ENCODE data around the gene BHLHE23.

The BHLHE23 gene

DNA sequence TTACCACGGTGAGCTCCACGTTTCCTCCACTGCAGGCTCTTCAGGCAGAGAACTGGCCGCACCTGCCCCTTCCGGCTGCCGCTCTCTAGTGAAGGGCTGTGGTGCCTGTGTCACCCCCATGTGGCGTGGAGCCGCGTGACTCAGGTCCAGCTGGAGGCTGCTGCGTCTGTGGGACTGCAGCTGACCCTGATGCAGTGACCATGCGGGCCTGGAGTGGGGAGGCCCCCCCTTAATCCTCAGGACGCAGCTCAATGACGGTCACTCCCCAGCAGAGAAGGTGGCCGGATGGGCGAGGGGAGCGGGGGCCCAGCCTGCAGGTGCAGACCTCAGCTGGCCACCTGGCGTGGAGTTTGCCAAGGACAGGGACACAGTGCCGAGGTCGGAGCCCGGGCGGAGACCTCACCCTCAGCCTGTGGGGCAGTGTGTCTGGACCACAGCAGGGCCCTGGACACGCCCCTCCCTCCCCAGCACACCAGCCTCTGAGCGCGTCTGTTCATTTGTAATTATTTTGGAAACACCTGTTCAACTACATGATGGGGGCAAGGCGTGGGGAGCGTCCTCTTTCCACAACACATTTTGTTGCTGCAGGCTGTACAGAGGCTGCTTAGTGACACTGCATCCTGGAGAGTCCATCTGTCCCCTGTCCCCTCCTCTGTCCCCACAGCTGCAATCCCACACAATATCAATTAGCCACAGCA, 10.7 kb downstream of the BHLHE23 start:
- Histone ChIP-seq H3K27me3 (replicated peaks) (peaks cover 50% of the 10 kb centered on the region), H3K36me3 (replicated peaks) (no peaks in the 10 kb centered on the region), H3K27ac (no peak overlapping the region), H3K4me3 (ENCODE audit: low read depth, low read length) (no peak overlapping the region)
- in situ Hi-C loops (cut with HindIII; ENCODE audit: low pct_ligation_motif_present, low sequenced_read_pairs), result no loop called here
- TF ChIP-seq, protein P1, sequence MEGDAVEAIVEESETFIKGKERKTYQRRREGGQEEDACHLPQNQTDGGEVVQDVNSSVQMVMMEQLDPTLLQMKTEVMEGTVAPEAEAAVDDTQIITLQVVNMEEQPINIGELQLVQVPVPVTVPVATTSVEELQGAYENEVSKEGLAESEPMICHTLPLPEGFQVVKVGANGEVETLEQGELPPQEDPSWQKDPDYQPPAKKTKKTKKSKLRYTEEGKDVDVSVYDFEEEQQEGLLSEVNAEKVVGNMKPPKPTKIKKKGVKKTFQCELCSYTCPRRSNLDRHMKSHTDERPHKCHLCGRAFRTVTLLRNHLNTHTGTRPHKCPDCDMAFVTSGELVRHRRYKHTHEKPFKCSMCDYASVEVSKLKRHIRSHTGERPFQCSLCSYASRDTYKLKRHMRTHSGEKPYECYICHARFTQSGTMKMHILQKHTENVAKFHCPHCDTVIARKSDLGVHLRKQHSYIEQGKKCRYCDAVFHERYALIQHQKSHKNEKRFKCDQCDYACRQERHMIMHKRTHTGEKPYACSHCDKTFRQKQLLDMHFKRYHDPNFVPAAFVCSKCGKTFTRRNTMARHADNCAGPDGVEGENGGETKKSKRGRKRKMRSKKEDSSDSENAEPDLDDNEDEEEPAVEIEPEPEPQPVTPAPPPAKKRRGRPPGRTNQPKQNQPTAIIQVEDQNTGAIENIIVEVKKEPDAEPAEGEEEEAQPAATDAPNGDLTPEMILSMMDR (IDR thresholded peaks at IDR 0.05; ENCODE audit: low read depth, low read length, missing control alignments), result no peak
- DNase-seq, result no peak

DNA sequence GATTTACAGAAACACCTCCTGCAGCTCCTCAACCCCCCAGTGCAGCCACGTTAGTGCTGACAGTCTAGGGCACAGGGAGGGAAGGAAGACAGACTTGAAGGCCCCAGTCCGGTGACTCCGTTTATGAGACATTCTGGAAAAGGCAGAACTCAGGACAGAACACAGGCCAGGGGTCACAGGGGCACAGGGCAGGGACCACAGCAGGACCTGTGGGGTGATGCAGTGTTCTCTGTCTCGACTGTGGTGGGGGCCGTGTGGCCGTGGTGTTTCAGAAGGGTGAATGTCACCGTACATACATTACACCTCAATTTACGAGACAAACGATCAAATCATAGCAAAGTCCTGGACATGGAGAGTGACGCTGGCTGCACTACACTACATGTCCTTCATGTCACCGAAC, 11.3 kb downstream of the BHLHE23 start:
- Histone ChIP-seq H3K27me3 (replicated peaks) (peaks cover 46% of the 10 kb centered on the region), H3K27ac (no peak overlapping the region), H3K36me3 (replicated peaks) (no peaks in the 10 kb centered on the region), H3K4me3 (ENCODE audit: low read depth, low read length) (no peak overlapping the region)
- in situ Hi-C loops (cut with HindIII; ENCODE audit: low pct_ligation_motif_present, low sequenced_read_pairs), result no loop called here
- no peak for DNase-seq
- TF ChIP-seq, protein P1 (IDR thresholded peaks at IDR 0.05; ENCODE audit: low read depth, low read length, missing control alignments), result no peak

DNA sequence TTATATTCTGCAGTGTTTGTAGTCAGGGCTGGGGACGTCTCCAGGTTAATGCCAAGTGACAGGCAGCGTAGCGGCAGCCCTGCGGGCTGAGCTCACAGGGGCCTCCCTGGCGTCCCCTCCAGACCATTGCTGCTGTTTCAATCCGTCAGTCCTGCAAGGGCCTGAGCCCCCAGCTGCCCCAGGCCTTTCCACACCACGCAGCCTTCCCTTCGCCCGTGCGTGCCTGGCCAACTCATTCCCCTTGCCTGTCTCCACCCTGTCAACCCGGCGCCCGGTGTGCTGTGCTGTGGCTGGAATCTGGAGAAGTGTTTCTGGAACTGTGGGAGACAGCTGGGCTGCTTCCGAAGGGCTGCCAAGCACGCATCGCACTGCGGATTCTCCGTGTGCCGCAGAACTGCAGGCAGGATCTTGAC, 11.9 kb downstream of the BHLHE23 start:
- in situ Hi-C loops (cut with HindIII; ENCODE audit: low pct_ligation_motif_present, low sequenced_read_pairs), result no loop called here
- H3K36me3 ChIP-seq (replicated peaks), result no peaks in the 10 kb centered on the region
- TF ChIP-seq, protein P1 (IDR thresholded peaks at IDR 0.05; ENCODE audit: low read depth, low read length, missing control alignments), result no peak
- no peak overlapping the region for H3K27ac ChIP-seq
- H3K27me3 ChIP-seq (replicated peaks), result peaks cover 44% of the 10 kb centered on the region
- no peak overlapping the region for H3K4me3 ChIP-seq (ENCODE audit: low read depth, low read length)
- no peak for DNase-seq

DNA sequence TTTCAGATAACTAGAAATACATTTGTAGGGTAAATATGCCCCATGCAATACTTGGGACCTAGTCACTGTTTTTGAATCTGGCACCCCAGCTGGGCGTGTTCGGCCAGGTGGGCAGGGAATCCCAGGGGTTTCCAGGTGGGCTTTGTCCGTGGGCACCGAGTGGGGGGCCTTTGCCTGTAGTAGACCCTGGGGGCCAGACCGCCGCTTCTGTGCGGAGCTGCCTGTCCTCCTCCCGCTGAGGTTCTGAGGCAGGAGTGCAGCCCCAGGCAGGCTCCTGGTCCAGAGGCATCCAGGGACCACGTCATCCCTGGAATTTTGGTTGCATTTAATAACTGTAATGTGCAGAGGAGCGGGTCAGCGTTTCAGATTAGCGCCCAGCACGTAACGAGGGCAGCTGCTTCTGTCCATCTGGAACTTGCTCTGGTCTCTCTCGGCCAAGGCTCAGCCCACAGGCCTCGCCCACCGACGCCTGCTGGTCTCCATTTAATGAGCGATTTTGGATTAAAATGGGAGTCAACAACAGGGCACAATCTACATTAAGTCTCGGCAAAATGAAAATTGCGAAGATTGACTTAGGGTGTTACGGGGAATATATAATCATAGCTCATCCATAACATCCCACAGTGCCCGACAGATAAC, 12.8 kb downstream of the BHLHE23 start:
- H3K4me3 ChIP-seq (ENCODE audit: low read depth, low read length), result no peak overlapping the region
- no peak for DNase-seq
- no peaks in the 10 kb centered on the region for H3K36me3 ChIP-seq (replicated peaks)
- H3K27ac ChIP-seq, result no peak overlapping the region
- TF ChIP-seq, protein P1 (IDR thresholded peaks at IDR 0.05; ENCODE audit: low read depth, low read length, missing control alignments), result no peak
- in situ Hi-C loops (cut with HindIII; ENCODE audit: low pct_ligation_motif_present, low sequenced_read_pairs), result no loop called here
- peaks cover 39% of the 10 kb centered on the region for H3K27me3 ChIP-seq (replicated peaks)

DNA sequence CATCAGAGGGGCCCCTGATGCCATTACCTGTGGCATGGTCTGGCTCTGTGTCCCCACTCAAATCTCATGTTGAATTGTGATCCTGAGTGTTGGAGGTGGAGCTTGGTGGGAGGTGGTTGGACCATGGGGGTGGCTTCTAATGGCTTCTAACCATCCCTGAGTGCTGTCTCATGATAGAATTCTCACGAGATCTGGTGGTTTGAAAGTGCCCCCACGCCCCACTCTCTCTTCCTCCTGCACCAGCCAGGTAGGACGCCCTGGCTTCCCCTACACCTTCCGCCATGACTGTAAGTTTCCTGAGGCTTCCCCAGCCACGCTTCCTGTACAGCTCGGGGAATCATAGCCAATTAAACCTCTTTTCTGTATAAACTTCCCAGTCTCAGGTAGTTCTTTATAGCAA, 14.9 kb downstream of the BHLHE23 start:
- Histone ChIP-seq H3K27ac (no peak overlapping the region), H3K4me3 (ENCODE audit: low read depth, low read length) (no peak overlapping the region), H3K27me3 (replicated peaks) (peaks cover 25% of the 10 kb centered on the region), H3K36me3 (replicated peaks) (no peaks in the 10 kb centered on the region)
- DNase-seq, result no peak
- in situ Hi-C loops (cut with HindIII; ENCODE audit: low pct_ligation_motif_present, low sequenced_read_pairs), result no loop called here
- TF ChIP-seq, protein P1 (IDR thresholded peaks at IDR 0.05; ENCODE audit: low read depth, low read length, missing control alignments), result no peak
